ENCODE results near the gene GRAP2.
"Not testable (repeated sequence)": the region's sequence is repeated elsewhere in the genome, so short reads cannot be mapped to it uniquely, and the experiment has no call there.

GRAP2 gene

DNA sequence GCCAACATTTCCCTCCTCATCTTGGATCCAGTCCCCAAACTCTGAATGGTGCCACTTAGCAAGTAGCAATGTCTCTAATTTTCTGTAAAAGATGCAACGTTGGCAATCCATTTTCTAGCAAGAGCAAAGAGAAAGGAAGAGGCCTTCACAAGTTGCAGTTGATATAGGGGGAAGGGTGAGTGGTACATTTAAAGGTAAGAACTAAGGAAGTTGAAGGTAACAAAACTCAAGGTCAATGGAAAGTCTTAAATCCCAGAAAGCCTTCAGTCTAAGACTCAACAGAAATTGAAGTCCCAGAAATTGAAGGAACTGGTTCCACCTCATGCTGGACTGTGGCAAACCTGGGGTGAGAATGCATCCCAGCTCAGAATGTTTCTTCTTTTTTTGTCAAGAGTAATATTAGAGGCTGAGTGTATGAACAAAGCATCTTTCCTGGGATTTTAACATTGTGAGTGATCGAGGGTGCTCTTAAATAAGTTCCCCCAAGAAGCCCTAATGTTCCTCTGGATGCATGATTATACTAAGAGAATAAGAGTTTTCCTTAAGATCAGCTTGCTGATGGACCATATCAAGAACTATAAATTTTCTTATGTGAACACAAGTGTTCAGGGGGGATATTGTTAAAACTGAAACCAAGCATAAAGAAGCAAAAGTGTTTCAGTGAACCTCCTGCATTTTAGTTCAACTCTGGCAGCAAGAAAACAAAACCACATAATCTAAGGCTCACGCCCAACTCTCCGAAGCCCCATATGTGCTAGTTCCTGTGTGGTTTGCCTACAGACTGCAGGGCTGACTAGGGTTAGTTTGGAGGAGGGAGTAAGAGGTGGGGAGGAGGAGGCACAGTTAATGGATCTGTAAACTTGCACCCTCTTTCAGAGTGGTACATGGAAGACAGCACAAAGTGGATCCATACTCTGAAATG, at the start of gene GRAP2:
Gene GRAP2, plus strand, starts transcription at position 779 of the 922 bp plus-strand sequence. CDS start 46,023 bp downstream, outside the sequence.
- Histone ChIP-seq H3K4me1 (ENCODE audit: insufficient read depth, low read length) (no peaks in the 10 kb centered on the region), H3K9ac (ENCODE audit: low read depth, low read length) (no peak within 1 kb of the TSS)

DNA sequence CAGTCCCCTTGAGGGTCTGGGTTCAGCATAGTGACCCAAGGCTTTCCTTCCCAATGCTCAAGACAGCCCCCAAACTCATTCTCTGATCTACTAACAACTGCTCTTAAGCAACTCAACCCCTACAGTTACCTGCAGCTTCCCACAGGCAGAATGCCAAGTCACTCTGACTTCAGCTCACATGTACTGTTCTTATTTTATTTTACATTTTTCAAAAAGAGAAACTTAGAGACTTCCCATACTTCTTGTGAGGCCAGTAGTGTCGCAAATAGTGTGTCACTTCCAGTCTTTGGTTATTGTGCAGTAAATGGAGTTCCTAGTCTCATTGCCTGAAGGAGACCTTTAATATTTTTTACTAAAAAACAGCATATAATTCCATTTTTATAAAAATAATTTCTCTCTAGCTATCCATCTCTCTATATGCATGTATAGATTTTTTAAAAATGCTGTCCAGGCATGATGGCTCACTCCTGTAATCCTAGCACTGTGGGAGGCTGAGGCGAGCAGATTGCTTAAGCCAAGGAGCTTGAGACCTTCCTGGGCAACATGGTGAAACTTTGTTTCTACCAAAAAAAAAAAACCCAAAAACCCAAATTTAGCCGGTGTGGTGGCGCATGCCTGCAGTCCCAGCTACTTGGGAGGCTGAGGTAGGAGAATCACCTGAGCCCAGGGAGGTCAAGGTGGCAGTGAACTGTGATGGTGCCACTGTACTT, 49.1 kb upstream of the GRAP2 start:
- no peaks in the 10 kb centered on the region for H3K9me3 ChIP-seq (ENCODE audit: control insufficient read depth, insufficient read depth, low read length)
- H3K4me1 ChIP-seq (ENCODE audit: insufficient read depth, low read length): no peaks in the 10 kb centered on the region
- H3K36me3 ChIP-seq (ENCODE audit: insufficient read depth, low read length): no peaks in the 10 kb centered on the region
- H3K9ac ChIP-seq (ENCODE audit: low read depth, low read length): no peak overlapping the region

More for the DNA sequence above, at the start of gene GRAP2:
- H3K36me3 ChIP-seq (ENCODE audit: insufficient read depth, low read length): no peaks in the 10 kb centered on the region
- H3K9me3 ChIP-seq (ENCODE audit: control insufficient read depth, insufficient read depth, low read length): no peaks in the 10 kb centered on the region

DNA sequence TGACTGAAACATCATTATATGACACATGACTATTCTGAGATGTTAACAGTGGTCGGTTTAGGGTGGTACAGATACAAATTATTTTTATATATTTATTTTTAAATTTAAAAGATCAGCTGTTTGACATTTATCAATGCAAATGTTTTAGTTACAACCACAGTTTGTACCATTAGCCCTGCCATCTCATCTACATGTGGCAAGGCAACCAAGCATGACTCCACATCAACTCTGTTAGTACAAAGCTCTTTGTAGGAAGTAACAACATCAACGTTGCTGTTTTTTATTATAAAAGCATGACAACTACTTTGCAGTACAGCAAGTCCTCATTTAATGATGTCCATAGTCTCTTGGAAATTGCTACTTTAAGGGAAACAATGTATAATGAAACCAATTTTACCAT, 48.1 kb upstream of the GRAP2 start:
- no peaks in the 10 kb centered on the region for H3K36me3 ChIP-seq (ENCODE audit: insufficient read depth, low read length)
- H3K9me3 ChIP-seq (ENCODE audit: control insufficient read depth, insufficient read depth, low read length): no peaks in the 10 kb centered on the region
- no peaks in the 10 kb centered on the region for H3K4me1 ChIP-seq (ENCODE audit: insufficient read depth, low read length)
- H3K9ac ChIP-seq (ENCODE audit: low read depth, low read length): no peak overlapping the region

DNA sequence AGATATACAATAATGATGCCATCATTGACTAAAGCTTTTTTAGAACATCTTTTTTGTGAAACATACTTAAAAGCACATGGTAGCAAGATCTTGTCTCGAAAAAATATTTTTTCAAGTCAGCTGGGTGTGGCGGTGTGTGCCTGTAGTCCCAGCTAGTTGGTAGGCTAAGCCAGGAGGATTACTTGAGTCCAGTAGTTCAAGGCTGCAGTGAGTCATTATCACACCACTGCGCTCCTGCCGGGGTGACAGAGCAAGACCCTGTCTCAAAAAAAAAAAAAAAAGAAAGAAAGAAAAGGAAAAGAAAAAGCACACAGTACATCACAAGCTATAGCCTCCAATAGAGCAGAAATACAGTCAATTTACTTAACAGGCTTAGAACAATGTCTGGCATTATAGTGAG, 44.3 kb upstream of the GRAP2 start:
- Histone ChIP-seq H3K4me1 (ENCODE audit: insufficient read depth, low read length) (no peaks in the 10 kb centered on the region), H3K9ac (ENCODE audit: low read depth, low read length) (no peak overlapping the region), H3K36me3 (ENCODE audit: insufficient read depth, low read length) (no peaks in the 10 kb centered on the region), H3K9me3 (ENCODE audit: control insufficient read depth, insufficient read depth, low read length) (no peaks in the 10 kb centered on the region)

DNA sequence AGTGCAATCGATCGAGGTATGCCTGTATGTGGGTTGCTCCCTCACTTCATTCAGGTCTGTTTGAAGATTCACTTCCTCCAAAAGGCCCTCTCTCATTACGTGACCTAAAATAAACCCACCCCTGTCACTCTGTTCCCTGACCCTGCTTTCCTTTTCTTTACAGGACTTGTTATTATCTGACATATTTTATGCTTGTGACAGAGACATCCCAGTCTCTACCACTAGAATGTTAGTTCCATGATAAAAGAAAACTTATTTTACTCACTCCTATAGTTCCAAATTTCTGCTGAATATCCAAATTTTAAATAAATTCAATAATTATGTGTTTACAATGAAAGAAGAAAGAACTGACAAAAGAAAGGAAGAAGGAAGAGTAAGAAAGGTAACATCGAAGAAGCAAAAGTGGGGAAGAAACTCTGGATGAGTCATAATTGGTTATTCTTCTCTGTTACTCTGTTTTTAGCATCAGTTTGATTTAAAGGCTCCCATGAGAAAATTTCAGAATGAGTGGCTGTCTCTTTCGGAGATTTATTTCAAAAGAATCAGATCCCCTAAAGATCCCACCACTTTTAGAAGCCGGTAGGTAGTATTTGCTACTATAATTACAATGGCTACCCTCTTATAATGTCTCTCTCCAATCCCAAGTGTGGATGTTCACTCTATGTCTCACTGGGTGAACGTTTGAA, 40.8 kb upstream of the GRAP2 start:
- Histone ChIP-seq H3K9ac (ENCODE audit: low read depth, low read length) (no peak overlapping the region), H3K36me3 (ENCODE audit: insufficient read depth, low read length) (no peaks in the 10 kb centered on the region), H3K4me1 (ENCODE audit: insufficient read depth, low read length) (no peaks in the 10 kb centered on the region)

DNA sequence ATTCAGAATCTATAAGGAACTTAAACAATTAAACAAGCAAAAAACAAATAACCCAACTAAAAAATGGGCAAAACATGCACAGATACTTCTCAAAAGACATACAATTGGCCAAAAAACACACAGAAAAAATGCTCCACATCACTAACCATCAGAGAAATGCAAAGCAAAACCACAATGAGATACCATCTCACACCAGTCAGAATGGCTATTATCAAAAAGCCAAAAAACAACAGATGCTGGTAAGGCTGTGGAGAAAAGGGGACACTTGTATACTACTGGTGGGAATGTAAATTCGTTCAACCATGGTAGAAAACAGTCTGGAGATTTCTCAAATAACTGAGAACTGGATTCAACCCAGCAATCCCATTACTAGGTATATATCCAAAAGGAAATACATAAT, 32.1 kb upstream of the GRAP2 start:
- no peak overlapping the region for H3K9ac ChIP-seq (ENCODE audit: low read depth, low read length)
- no peaks in the 10 kb centered on the region for H3K36me3 ChIP-seq (ENCODE audit: insufficient read depth, low read length)
- H3K9me3 ChIP-seq (ENCODE audit: control insufficient read depth, insufficient read depth, low read length): no peaks in the 10 kb centered on the region
- no peaks in the 10 kb centered on the region for H3K4me1 ChIP-seq (ENCODE audit: insufficient read depth, low read length)

More for the DNA sequence above, 40.8 kb upstream of the GRAP2 start:
- no peaks in the 10 kb centered on the region for H3K9me3 ChIP-seq (ENCODE audit: control insufficient read depth, insufficient read depth, low read length)

DNA sequence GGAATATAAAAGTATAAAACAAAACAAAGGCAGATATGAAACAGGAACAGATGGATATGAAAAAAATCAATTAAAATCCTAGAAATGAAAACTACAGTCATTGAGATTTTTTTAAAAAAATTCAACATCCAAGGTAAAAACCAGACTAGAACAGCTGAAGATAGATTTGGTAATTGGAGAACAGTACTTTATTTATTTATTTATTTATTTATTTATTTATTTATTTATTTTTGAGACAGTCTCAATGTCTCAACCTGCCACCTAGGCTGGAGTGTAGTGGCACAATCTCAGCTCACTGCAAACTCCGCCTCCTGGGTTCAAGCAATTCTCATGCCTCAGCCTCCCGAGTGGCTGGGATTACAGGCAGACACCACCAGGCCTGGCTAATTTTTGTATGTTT, 31.1 kb upstream of the GRAP2 start:
- not testable (repeated sequence) for H3K36me3 ChIP-seq (ENCODE audit: insufficient read depth, low read length); H3K9me3 ChIP-seq (ENCODE audit: control insufficient read depth, insufficient read depth, low read length); H3K9ac ChIP-seq (ENCODE audit: low read depth, low read length); H3K4me1 ChIP-seq (ENCODE audit: insufficient read depth, low read length)

DNA sequence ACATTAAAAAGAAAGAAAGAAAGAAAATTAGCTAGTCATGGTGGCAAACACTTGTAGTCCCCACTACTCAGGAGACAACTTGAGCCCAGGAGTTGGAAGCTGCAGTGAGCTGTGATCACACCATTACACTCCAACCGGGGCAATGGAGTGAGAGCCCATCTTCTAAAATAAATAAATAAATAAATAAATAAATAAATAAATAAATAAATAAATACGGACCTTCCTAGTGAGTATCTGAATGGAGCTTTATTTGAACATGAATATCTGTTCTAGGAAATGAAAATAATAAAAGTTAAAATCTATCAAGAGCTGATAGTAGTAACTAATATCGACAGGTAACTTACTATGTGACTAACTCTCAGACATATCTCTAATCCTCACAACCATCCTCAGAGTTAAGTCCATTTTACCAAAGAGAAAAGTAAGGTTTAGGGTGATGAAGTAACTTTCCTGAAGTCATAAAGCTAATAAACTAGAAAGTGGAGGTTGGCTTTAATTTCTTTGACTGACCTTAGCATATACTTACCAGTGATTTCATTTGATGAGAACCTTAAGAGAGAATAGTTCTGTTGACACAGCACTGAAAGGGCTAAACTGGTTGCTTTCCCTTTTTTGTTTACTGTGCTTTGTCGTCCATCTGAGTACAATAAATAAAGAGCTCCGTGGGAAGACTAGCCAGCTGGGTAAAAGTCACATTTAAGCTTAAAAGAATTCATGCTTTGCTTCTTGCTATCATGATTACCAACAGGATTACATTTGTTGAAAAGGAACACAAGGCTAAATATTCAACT, 29.7 kb upstream of the GRAP2 start:
- no peak overlapping the region for H3K9ac ChIP-seq (ENCODE audit: low read depth, low read length)
- no peaks in the 10 kb centered on the region for H3K9me3 ChIP-seq (ENCODE audit: control insufficient read depth, insufficient read depth, low read length)
- H3K36me3 ChIP-seq (ENCODE audit: insufficient read depth, low read length): no peaks in the 10 kb centered on the region
- H3K4me1 ChIP-seq (ENCODE audit: insufficient read depth, low read length): no peaks in the 10 kb centered on the region

DNA sequence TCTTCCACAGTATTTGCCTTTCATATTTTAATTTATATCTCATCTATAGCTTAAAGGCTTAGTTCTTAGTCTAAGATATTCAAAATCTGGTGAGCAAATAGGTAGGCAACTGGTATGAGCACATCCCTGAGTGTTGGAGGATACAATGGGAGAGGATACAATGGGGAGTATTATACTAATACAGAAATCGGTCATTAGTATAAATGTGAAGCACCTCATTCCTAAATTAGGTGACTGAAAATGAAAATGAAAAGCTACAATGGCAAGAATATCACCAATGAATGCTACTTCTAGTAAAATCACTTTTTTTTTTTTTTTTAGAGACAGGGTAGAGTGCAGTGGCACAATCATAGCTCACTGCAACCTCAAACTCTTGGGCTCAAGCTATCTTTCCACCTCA, 28.3 kb upstream of the GRAP2 start:
- no peaks in the 10 kb centered on the region for H3K36me3 ChIP-seq (ENCODE audit: insufficient read depth, low read length)
- H3K9me3 ChIP-seq (ENCODE audit: control insufficient read depth, insufficient read depth, low read length): no peaks in the 10 kb centered on the region
- H3K9ac ChIP-seq (ENCODE audit: low read depth, low read length): no peak overlapping the region
- no peaks in the 10 kb centered on the region for H3K4me1 ChIP-seq (ENCODE audit: insufficient read depth, low read length)

DNA sequence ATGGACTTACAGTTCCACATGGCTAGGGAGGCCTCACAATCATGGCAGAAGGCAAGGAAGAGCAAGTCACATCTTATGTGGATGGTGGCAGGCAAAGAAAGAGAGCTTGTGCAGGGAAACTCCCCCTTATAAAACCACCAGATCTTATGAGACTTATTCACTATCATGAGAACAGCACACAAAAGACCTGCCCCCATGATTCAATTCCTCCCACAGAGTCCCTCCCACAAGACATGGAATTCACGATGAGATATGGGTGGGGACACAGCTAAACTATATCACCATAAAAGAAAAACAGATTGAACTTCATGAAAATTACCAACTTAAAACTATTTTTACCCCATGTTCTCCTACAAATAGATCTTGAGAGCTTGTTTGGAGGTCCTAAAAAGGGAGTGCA, 26.9 kb upstream of the GRAP2 start:
- no peaks in the 10 kb centered on the region for H3K36me3 ChIP-seq (ENCODE audit: insufficient read depth, low read length)
- H3K9me3 ChIP-seq (ENCODE audit: control insufficient read depth, insufficient read depth, low read length): no peaks in the 10 kb centered on the region
- no peaks in the 10 kb centered on the region for H3K4me1 ChIP-seq (ENCODE audit: insufficient read depth, low read length)
- no peak overlapping the region for H3K9ac ChIP-seq (ENCODE audit: low read depth, low read length)

DNA sequence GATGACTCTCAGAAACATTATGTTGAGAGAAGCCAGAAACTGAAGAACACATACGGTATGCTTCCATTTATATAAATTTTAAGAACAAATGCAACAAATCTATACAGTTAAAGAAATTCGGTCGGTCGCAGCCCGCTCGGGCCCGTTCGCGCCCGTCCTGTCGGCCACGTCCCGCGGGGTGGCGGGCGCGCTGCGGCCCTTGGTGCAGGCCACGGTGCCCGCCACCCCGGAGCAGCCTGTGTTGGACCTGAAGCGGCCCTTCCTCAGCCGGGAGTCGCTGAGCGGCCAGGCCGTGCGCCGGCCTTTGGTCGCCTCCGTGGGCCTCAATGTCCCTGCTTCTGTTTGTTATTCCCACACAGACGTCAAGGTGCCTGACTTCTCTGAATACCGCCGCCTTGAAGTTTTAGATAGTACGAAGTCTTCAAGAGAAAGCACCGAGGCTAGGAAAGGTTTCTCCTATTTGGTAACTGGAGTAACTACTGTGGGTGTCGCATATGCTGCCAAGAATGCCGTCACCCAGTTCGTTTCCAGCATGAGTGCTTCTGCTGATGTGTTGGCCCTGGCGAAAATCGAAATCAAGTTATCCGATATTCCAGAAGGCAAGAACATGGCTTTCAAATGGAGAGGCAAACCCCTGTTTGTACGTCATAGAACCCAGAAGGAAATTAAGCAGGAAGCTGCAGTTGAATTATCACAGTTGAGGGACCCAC, 25.6 kb upstream of the GRAP2 start:
- not testable (repeated sequence) for H3K4me1 ChIP-seq (ENCODE audit: insufficient read depth, low read length); H3K9me3 ChIP-seq (ENCODE audit: control insufficient read depth, insufficient read depth, low read length); H3K9ac ChIP-seq (ENCODE audit: low read depth, low read length); H3K36me3 ChIP-seq (ENCODE audit: insufficient read depth, low read length)

DNA sequence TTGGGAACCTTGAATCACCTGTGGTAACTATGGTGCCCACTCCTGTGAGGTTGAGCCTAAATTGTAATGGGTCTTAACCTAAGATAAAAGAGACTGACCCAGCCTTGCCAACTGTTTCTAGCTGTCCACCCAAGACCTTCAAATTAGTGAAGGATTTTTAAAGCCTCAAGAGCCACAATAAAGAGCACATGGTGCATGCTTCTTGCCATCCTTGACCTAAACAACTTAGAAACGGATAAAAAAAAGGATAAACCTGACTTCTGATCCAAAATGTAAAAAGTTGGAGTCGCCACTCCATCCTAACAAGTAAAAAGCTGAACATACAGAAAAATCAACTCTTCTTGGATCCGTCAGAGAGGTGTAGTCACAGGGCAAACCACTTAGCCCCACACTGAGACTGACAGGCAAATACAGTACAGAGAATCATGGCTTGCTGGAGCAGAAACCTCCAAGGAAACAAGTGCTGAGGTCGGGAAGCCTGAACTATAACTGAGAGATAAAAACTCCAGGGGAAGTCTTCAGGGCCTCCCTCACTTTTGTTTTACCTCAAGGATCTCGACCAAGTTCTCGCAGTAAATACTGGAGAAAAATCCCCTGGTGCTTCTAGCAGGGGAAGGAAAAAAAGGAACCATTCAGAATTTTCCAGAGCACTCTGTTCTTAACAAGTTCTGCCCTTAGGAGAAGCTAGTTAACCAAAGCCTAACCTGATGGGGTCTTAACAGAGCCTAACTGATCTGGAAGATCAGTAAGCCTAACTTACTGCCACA, 23.6 kb upstream of the GRAP2 start:
- Histone ChIP-seq H3K4me1 (ENCODE audit: insufficient read depth, low read length) (no peaks in the 10 kb centered on the region), H3K36me3 (ENCODE audit: insufficient read depth, low read length) (no peaks in the 10 kb centered on the region), H3K9me3 (ENCODE audit: control insufficient read depth, insufficient read depth, low read length) (no peaks in the 10 kb centered on the region), H3K9ac (ENCODE audit: low read depth, low read length) (no peak overlapping the region)

DNA sequence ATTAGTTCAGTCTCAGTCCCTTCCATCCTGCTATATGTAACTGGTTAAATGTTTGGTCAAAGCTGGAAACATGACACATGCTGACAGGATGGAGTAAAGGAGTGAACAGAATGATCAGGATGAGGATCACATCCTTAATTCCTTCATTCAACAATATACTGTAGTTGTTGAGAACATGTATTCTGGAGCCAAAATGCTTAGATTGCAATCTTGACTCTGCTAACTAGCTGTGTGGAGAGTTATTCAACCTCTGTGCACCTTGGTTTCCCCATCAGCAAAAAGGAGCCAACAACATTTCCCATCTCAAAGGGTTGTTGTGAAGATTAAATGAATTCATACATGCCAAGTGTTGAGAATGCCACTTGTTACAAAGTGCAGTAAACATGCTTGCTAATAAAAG, 20.2 kb upstream of the GRAP2 start:
- H3K36me3 ChIP-seq (ENCODE audit: insufficient read depth, low read length): no peaks in the 10 kb centered on the region
- H3K9ac ChIP-seq (ENCODE audit: low read depth, low read length): no peak overlapping the region
- no peaks in the 10 kb centered on the region for H3K9me3 ChIP-seq (ENCODE audit: control insufficient read depth, insufficient read depth, low read length)
- H3K4me1 ChIP-seq (ENCODE audit: insufficient read depth, low read length): no peaks in the 10 kb centered on the region

Data from ES-I3 (cell line).